Medulla oblongata (tissue), 1 donor: ENCODE measurements around the gene TNFRSF11A.
A peak's percentile ranks its signal among the peaks of the same experiment; 100 is the strongest.

Experiments
- DNase-seq: peaks from one replicate; pipeline ENCODE4 v3.0.0-alpha.2; 2015; ENCODE audit errors: extremely low spot score

The TNFRSF11A gene

DNA sequence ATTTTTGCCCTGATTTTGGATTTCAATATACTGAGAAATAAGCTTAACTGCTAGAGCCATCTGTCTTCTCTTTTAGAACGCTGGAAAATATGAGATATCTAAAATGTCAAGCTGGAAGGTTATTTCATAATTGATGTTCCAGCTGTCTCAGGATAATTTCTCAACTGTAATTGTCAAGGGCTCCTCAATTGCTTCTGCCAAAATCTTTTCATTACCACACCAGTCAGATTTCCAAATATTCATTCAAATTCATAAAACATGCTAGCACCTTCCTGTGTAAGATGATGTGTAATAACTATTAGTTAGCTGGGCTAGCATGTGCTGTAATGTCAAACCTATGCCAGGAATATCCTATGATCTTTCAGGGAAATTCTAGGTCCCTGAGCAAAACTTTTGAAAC is 88.1 kb downstream of the TNFRSF11A start:
- no peak for DNase-seq

DNA sequence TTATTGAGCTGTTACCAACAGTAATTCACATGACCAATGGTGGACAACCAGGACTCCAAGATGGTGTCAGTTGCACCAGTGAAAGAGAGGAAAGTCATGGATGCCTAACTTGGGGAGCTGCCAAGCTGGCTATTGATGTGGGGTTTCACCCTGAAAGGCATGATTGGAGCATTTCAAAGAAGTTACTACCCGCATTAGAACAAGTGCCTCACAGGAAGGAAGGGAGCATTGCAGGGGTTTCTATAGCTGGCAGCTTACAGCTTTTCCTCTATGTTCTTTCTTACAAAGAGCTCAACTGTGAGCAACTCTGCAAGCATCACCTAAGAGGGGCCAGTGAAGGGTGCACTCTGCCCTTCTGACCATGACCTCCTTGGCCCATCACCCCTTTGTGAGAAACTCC is 93.1 kb downstream of the TNFRSF11A start:
- no peak for DNase-seq

DNA sequence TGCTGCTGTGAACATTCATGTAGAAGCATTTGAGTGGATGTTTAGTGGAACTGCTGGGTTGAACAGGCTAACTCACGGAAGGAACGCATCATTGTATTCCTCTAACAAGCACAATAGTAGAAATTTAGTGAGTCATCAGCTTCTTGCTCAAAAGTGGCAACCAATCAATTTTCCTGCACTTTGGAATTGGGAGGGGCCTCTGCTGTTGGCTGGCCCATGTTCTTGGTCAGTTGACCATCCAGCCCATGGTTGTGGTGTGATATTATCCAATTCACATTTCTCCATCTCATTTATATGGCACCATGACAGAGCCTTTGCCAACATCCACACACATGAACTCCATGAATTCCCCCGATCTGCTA is 95.0 kb downstream of the TNFRSF11A start:
- DNase-seq, result no peak

DNA sequence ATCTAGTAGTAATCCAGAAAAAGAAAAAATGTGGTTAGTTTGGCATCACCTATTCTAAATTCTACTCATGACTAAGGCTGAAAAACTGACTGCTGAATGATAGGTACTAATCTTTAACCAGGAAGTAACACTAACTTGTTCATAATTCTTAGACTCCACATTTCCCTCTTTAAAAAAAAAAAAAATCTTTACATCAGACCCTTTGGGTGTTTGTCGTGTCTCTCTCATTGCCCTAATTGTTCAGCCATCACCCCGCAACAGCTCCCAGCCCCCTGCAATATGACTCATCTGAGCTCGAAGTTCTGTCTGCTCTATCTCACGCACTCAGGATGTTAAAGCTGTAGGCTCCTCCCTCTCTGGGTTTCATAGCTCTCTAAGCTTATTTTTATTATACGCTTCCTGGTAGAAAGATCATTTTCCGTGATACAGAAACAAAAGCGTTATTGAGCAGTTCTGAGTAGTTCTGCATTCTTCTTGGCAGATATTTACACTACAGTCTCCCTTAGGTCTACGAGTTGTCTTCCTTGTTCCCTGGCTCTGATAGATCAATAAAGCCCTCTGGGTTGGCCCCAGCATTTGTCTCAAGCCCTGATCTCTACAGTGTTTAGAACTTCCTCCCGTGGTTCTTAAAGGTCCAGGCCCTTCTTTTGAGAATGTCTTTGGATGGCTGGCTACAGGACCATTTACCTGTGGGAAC is 95.6 kb downstream of the TNFRSF11A start:
- DNase-seq, result no peak

DNA sequence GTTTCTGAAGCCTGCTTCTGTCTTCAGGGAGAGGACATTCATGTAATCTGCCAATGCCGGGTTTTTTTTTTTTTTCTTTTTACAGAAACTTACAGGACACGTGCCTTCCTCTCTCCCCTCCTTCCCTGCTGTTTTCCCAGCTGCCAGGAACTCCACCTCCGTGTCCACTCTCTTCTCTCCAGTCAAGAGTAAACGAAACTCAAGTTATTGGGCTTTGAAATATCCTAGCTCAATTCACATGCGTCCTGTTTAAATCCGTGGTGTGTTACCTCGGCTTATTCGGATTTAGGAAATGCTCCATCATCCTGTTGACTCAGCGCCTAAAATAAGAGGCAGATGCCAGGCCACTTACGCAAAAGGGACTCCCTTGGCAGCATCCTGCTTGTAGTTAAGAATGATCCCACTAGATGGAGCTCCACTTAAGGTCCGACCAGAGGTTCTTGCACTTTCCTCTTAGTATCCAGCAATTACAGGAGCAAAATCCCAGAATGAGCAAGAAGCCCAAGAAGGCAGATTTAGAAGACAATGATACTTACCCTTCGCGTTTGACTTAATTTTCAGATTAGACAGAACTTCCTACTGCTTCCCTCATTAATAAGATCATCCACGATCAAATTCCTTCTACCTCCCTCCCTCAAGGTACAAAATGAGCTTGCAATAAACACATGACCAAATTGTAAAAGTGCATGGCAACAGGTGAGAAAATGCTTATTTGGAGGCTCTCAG is 100.5 kb downstream of the TNFRSF11A start:
- DNase-seq, result peak; percentile 97

DNA sequence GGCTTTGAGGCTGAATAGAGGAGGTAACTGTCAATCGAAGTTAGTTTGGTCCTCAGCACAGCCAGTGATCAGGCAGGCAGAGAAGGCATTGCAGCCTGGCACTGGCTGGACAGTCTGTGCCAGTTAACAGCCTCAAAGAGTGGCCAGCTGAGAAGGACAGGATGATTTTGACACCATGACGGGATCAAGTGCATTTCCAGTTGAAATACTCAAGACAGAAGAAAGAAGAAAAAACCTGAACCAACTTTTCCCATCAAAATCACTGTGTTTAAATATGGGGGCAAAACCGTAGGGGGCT is 101.0 kb downstream of the TNFRSF11A start:
- DNase-seq, result no peak

DNA sequence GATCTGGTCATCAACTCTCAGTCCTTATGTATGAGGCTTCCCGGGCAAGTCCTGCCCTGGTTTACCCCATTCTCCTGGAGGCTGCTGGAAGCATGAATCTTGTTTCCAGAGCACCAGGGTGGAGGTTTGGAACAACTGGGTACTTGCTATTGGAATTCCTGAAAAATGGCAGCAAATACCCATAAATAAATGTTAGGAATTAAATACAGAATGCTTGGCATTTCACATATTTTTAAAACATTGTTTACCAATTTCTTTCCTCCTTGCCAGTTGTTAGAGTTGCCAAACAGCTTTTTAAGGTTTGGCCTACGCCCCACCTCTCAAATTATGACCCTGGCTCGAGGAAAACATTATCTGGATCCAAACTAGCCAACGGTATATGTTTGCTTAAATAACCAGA is 107.1 kb downstream of the TNFRSF11A start:
- no peak for DNase-seq

DNA sequence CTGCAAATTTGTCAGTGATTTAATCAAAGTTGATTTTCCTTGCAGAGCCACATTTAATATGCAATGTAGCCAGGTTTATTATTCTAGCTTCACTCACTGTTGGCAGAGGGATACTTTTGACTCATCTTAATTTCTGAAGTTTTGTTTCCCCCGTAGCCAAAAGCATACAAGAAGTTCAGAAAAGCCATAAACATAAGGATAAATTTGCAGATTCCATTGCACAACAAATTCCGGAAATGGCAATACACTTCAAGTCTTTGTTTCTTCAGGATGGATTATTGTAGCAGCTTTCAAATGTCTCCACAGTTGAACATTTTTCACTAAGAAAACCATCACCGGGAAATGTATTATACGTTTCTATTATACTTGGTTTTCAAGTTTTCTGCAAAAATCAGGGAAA is 109.7 kb downstream of the TNFRSF11A start:
- DNase-seq, result no peak

DNA sequence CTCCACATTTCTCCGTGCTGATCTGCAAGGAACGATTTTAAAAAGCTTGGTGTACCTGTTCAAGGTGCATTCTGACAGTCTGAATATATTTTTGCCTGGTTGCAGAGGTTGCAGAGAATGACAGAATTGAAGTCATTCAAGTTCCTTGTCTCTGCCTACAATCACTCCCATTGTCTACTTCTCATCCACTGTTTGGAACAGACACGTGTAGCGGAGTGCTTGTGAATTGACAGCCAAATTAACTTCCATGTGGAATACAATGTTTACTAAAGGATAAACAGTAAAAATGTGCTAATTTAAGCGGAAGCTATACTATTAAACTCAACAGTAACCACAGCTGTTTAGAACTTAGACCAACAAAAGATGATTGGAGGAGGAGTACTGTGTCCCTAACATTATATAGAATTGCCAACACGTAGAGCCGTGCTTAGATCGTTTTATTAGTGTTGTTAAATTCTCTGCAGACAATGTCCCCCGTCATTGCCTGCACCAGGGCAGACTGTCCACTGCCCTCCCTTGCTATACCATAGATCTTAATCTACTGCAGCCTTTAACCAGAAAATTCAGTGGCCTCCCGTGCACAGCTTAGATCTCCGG is 110.4 kb downstream of the TNFRSF11A start:
- peak; percentile 59 for DNase-seq

DNA sequence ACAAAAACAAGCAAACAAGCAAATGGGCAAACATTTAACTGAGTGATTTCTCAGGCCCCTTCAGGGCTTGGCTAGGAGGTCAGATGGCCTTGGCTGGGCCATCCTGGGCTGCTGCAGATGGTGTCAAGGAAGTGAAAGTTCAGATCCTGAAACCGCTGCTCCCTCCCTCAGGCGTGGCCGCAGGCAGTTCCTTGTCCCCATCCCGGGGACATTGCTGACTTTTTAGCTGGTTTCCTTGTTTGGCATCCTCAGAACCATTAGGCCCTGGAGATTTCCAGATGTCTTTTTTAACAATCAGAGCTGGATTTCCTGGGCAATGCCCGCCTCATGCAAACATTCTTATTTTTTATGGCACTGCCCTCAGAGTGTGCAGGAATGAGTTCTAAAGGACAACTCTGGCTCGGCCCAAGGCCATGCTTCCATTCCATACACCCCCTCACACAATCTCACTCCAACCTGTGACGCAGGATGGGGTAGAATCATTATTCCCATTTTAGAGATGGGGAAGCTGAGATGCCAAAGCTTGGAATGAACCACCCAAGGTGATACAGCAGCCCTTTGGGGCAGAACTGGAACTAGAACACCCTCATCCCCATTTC is 111.6 kb downstream of the TNFRSF11A start:
- peak; percentile 13 for DNase-seq

DNA sequence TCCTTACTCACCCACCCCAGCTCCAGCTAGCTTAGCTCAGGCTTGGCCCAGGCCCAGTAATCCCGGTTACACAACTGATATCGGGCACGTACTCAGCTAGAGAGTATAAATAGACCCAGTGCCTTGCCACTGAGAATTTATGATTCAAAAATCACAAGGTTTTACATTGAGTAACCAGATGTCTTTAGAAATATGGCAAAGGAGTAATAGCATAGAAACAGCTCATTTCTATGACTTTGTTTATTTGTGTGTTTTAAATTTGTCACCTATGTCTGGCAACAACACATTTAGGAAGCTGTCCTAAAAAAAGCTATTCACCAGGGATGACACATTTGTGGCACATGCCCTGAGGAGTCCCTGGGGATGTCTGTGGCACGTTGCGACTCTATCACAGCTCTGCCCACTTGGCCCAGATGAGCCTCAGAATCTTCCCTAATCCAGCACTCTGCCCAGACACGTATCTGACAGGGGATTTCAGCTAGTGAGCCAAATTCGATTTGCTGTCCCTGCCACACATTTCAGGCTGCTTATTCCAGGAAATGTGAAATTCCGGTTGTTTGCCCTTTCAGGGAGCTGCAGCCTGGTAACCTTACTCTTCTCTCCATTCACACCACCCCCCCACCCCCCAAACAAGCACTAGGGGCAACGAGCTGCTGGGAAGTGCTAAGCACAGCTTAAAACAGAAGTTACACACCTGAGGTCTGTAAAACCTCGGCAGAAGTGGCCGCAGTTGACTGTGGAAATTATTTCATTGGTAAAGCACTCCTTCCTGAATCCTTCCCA is 112.3 kb downstream of the TNFRSF11A start:
- DNase-seq, result no peak

DNA sequence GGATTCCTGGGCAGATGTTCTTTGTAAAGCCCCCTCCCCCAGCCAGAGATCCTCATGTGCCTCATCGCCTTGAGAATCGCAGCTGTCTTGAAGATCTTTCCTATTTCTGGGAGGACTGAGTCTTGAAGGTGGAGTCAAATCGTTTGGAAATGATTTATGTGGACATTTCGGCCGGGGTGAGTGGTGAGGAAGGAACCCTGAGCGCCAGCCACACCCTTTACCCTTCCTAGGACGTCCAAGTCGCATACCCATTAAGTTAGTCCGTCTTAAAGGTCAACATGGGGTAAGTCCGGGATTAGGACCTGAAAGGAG is 112.9 kb downstream of the TNFRSF11A start:
- DNase-seq, result no peak

DNA sequence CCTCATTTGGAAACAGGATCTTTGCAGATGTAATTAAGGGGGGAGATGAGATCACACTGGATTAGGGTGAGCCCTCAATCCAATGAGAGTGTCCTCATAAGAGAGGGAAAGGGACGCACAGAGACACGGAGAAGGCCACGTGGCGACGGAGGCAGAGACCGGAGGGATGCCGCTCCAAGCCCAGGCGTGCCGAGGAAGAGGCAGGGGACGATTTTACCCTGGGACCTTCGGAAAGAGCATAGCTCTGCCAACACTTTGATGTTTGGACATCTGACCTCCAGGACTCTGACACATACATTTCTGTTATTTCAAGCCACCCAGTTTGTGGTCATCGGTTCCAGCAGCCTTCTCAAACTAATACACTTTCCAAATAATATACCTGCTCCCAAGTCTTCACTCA is 113.3 kb downstream of the TNFRSF11A start:
- DNase-seq, result no peak

DNA sequence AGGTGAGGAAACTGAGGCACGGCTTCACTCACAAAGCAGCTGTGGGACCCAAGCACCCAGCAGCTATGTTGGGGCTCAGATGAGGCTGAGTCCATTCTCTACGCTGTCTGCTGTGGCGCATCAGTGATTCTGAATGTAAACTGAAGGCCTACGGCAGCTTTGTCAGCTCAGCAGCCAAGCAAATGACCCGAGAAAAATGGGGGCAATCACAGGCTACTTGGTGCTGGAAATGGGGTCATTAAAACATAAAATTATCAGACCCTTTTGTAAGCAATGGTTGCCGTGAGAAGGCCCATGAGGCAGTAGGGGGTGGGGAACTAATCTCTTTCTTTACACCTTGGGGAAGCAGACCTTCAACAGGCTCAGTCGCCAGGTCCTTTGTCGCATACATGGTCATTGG is 113.8 kb downstream of the TNFRSF11A start:
- DNase-seq, result no peak
